Stimulated activated CD4-positive, alpha-beta T cell treated with anti-CD3 and anti-CD28 coated beads, Interleukin-1b, Interleukin-23, amount 100 ng/mL, for 4 hours (primary cell): ENCODE results near the gene TMEM150A.
"Not testable (repeated sequence)": the region's sequence is repeated elsewhere in the genome, so short reads cannot be mapped to it uniquely, and the experiment has no call there.

Experiments used
- DNase-seq, 2 donors: peaks; one replicate each; pipeline ENCODE4 v3.0.0-alpha.2; 2020; ENCODE audit warnings: low read depth in 2 of 2

Gene TMEM150A

GRCh38 chr2:85602476-85603234 lies at the start of gene TMEM150A:
TMEM150A (minus strand) TSS chr2:85602698; CDS start chr2:85601948, 750 bp downstream.
- DNase-seq, result peak; percentile 75 to 89

GRCh38 chr2:85652056-85652455 lies 49.6 kb upstream of the TMEM150A start:
- DNase-seq, result no peak

- no peak for DNase-seq
Measured at GRCh38 chr2:85651097-85651496, 48.6 kb upstream of the TMEM150A start.

GRCh38 chr2:85650456-85650855 lies 48.0 kb upstream of the TMEM150A start:
- no peak for DNase-seq

GRCh38 chr2:85649201-85650190 lies 47.0 kb upstream of the TMEM150A start:
- no peak for DNase-seq

GRCh38 chr2:85648619-85649018 lies 46.1 kb upstream of the TMEM150A start:
- no peak for DNase-seq

GRCh38 chr2:85647823-85648526 lies 45.5 kb upstream of the TMEM150A start:
- no peak for DNase-seq

- no peak for DNase-seq
Measured at GRCh38 chr2:85646166-85646565, 43.7 kb upstream of the TMEM150A start.

- DNase-seq, result no peak
Measured at GRCh38 chr2:85644909-85645308, 42.4 kb upstream of the TMEM150A start.

- DNase-seq, result no peak
Measured at GRCh38 chr2:85642725-85643124, 40.2 kb upstream of the TMEM150A start.

- DNase-seq, result no peak
Measured at GRCh38 chr2:85635636-85636035, 33.1 kb upstream of the TMEM150A start.

GRCh38 chr2:85635011-85635410 lies 32.5 kb upstream of the TMEM150A start:
- DNase-seq, result no peak

- DNase-seq, result no peak
Measured at GRCh38 chr2:85631316-85631715, 28.8 kb upstream of the TMEM150A start.

- DNase-seq, result no peak
Measured at GRCh38 chr2:85628658-85629057, 26.2 kb upstream of the TMEM150A start.

GRCh38 chr2:85623991-85624390 lies 21.5 kb upstream of the TMEM150A start:
- no peak for DNase-seq

- no peak for DNase-seq
Measured at GRCh38 chr2:85621338-85621737, 18.8 kb upstream of the TMEM150A start.

- no peak for DNase-seq
Measured at GRCh38 chr2:85619617-85620016, 17.1 kb upstream of the TMEM150A start.

- DNase-seq, result not testable (repeated sequence)
Measured at GRCh38 chr2:85617723-85618122, 15.2 kb upstream of the TMEM150A start.

GRCh38 chr2:85615413-85615728 lies 12.9 kb upstream of the TMEM150A start:
- DNase-seq, result no peak

- DNase-seq, result not testable (repeated sequence)
Measured at GRCh38 chr2:85614757-85615156, 12.3 kb upstream of the TMEM150A start.

- no peak for DNase-seq
Measured at GRCh38 chr2:85613717-85614515, 11.4 kb upstream of the TMEM150A start.
